Esophagus squamous epithelium (tissue), 4 donors: ENCODE results near the gene ADAMTS1.

Experiments
- POLR2A ChIP-seq, 4 donors: fragments of 450-650 bp; IDR thresholded peaks; one replicate each; pipeline ENCODE4 v1.6.1; 2017; ENCODE audit warnings: antibody characterized with exemption in 4 of 4, mild to moderate bottlenecking in 4 of 4, moderate library complexity in 3 of 4
- TF ChIP-seq, protein P1 (sequence below), 6 experiments: fragments of 450-650 bp in 4 of 6; fragments of 200-600 bp in 2 of 6; sonication (generic) in 2 of 6; IDR thresholded peaks; one replicate each; pipeline ENCODE4 v1.5.1; 2016 to 2019; ENCODE audit warnings: antibody characterized with exemption in 6 of 6, mild to moderate bottlenecking in 4 of 6, moderate library complexity in 4 of 6

DNA sequence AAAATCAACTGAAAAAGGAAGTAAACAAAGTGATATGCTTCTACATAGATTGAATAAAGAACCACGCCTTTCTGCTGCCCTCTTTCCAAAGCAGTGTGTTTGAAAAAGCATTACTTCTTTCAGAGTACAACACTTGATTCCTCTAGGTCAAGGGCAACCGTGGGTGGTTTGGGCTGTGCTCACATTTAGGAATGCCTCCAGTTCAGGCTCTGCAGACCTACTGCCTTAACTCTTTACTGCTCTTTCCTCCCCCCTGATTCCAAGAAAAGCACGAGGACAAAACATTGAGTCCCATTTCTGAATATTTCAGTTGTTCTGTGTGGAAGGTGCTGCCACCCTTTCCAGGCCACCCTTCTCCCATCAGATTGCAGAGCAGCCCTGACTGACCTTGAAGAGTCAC is 45.2 kb downstream of the ADAMTS1 start:
- no peak for TF ChIP-seq POLR2A (IDR thresholded peaks at IDR 0.05)
- TF ChIP-seq, protein P1, sequence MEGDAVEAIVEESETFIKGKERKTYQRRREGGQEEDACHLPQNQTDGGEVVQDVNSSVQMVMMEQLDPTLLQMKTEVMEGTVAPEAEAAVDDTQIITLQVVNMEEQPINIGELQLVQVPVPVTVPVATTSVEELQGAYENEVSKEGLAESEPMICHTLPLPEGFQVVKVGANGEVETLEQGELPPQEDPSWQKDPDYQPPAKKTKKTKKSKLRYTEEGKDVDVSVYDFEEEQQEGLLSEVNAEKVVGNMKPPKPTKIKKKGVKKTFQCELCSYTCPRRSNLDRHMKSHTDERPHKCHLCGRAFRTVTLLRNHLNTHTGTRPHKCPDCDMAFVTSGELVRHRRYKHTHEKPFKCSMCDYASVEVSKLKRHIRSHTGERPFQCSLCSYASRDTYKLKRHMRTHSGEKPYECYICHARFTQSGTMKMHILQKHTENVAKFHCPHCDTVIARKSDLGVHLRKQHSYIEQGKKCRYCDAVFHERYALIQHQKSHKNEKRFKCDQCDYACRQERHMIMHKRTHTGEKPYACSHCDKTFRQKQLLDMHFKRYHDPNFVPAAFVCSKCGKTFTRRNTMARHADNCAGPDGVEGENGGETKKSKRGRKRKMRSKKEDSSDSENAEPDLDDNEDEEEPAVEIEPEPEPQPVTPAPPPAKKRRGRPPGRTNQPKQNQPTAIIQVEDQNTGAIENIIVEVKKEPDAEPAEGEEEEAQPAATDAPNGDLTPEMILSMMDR (IDR thresholded peaks at IDR 0.05), result no peak
